ENCODE data around the gene ENPP4. TPM values are rescaled to one million over a fixed set of nuclear protein-coding genes. Genes with fewer than 3 reads are reported as not detected.
"Not testable (repeated sequence)": the region's sequence is repeated elsewhere in the genome, so short reads cannot be mapped to it uniquely, and the experiment has no call there.

The ENPP4 gene
- polyA plus RNA-seq, 1 donor from 2014 or later = 24.0 TPM

DNA sequence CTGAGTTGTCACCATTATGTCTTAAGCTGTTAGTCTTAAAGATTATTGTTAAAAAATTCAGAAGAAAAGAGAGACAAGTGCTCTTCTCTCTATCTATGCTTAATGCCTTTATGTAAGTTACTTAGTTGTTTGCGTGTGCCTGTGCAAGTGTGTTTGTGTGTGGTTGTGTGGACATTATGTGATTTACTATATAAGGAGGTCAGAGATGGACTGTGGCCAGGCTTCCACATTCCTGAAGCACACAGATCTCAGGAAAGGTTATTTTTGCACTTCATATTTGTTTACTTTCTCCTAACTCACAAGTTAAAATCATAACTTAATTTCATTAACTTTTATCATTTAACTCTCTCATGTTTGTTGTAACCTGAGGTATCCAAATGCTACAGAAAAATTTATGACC, 14.5 kb downstream of the ENPP4 start:
- H4K20me1 ChIP-seq (ENCODE audit: insufficient read depth) = no peaks in the 10 kb centered on the region
- no peaks in the 10 kb centered on the region for H3K36me3 ChIP-seq (ENCODE audit: insufficient read depth, low read length)
- no peak overlapping the region for H2AFZ ChIP-seq (ENCODE audit: low read depth, low read length)
- no peaks in the 10 kb centered on the region for H3K79me2 ChIP-seq (replicated peaks; ENCODE audit: insufficient read depth, low read length)
- no peaks in the 10 kb centered on the region for H3K9me2 ChIP-seq (ENCODE audit: insufficient read depth, low read length)
- TF ChIP-seq RAD21 (conservative IDR thresholded peaks at IDR 0.05) (no peak), TAF1 (IDR thresholded peaks at IDR 0.05; ENCODE audit: low read depth) (no peak), EP300 (conservative IDR thresholded peaks at IDR 0.05; ENCODE audit: poor library complexity, severe bottlenecking) (no peak), EZH2 (IDR thresholded peaks at IDR 0.05; ENCODE audit: borderline replicate concordance, insufficient read depth, low read length, poor library complexity, severe bottlenecking) (no peak), POLR2AphosphoS5 (IDR thresholded peaks at IDR 0.05) (no peak), SMC3 (conservative IDR thresholded peaks at IDR 0.05; ENCODE audit: poor library complexity) (no peak), MXI1 (conservative IDR thresholded peaks at IDR 0.05; ENCODE audit: poor library complexity, severe bottlenecking) (no peak)
- TF ChIP-seq, protein P1, sequence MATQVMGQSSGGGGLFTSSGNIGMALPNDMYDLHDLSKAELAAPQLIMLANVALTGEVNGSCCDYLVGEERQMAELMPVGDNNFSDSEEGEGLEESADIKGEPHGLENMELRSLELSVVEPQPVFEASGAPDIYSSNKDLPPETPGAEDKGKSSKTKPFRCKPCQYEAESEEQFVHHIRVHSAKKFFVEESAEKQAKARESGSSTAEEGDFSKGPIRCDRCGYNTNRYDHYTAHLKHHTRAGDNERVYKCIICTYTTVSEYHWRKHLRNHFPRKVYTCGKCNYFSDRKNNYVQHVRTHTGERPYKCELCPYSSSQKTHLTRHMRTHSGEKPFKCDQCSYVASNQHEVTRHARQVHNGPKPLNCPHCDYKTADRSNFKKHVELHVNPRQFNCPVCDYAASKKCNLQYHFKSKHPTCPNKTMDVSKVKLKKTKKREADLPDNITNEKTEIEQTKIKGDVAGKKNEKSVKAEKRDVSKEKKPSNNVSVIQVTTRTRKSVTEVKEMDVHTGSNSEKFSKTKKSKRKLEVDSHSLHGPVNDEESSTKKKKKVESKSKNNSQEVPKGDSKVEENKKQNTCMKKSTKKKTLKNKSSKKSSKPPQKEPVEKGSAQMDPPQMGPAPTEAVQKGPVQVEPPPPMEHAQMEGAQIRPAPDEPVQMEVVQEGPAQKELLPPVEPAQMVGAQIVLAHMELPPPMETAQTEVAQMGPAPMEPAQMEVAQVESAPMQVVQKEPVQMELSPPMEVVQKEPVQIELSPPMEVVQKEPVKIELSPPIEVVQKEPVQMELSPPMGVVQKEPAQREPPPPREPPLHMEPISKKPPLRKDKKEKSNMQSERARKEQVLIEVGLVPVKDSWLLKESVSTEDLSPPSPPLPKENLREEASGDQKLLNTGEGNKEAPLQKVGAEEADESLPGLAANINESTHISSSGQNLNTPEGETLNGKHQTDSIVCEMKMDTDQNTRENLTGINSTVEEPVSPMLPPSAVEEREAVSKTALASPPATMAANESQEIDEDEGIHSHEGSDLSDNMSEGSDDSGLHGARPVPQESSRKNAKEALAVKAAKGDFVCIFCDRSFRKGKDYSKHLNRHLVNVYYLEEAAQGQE (IDR thresholded peaks at IDR 0.05; ENCODE audit: borderline replicate concordance) = no peak
- TF ChIP-seq, protein P2, sequence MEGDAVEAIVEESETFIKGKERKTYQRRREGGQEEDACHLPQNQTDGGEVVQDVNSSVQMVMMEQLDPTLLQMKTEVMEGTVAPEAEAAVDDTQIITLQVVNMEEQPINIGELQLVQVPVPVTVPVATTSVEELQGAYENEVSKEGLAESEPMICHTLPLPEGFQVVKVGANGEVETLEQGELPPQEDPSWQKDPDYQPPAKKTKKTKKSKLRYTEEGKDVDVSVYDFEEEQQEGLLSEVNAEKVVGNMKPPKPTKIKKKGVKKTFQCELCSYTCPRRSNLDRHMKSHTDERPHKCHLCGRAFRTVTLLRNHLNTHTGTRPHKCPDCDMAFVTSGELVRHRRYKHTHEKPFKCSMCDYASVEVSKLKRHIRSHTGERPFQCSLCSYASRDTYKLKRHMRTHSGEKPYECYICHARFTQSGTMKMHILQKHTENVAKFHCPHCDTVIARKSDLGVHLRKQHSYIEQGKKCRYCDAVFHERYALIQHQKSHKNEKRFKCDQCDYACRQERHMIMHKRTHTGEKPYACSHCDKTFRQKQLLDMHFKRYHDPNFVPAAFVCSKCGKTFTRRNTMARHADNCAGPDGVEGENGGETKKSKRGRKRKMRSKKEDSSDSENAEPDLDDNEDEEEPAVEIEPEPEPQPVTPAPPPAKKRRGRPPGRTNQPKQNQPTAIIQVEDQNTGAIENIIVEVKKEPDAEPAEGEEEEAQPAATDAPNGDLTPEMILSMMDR (IDR thresholded peaks at IDR 0.05; ENCODE audit: poor library complexity, severe bottlenecking) = no peak
- H3K4me2 ChIP-seq (ENCODE audit: low read length) = no peak overlapping the region
- no peaks in the 10 kb centered on the region for H3K9me3 ChIP-seq (ENCODE audit: low read length)
- no peaks in the 10 kb centered on the region for H3F3A ChIP-seq (ENCODE audit: insufficient read depth, low read length, poor library complexity, severe bottlenecking)
- H3K27ac ChIP-seq (ENCODE audit: low read length) = no peak overlapping the region
- no peak overlapping the region for H3K9ac ChIP-seq (ENCODE audit: low read length)
- H3K27me3 ChIP-seq (ENCODE audit: insufficient read depth, low read depth, low read length) = no peaks in the 10 kb centered on the region
- no peak overlapping the region for H3K4me3 ChIP-seq (ENCODE audit: low read length)

DNA sequence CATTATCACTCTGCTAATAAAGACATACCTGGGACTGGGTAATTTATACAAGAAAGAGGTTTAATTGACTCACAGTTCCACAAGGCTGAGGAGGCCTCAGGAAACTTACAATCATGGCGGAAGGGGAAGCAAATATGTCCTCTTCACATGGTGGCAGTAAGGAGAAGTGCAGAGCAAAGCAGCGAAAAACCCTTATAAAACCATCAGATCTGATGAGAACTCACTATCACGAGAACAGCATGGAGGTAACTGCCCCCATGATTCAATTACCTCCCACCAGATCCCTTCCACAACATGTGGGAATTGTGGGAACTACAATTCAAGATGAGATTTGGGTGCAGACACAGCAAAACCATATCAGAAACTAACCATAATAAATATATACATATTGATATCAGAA, 19.3 kb downstream of the ENPP4 start:
- H3K36me3 ChIP-seq (ENCODE audit: insufficient read depth, low read length); H3K27me3 ChIP-seq (ENCODE audit: insufficient read depth, low read depth, low read length); H3F3A ChIP-seq (ENCODE audit: insufficient read depth, low read length, poor library complexity, severe bottlenecking); H2AFZ ChIP-seq (ENCODE audit: low read depth, low read length); H3K4me2 ChIP-seq (ENCODE audit: low read length); H3K9me3 ChIP-seq (ENCODE audit: low read length); H3K79me2 ChIP-seq (replicated peaks; ENCODE audit: insufficient read depth, low read length); H3K4me3 ChIP-seq (ENCODE audit: low read length); H3K9me2 ChIP-seq (ENCODE audit: insufficient read depth, low read length); H3K9ac ChIP-seq (ENCODE audit: low read length); H4K20me1 ChIP-seq (ENCODE audit: insufficient read depth); H3K27ac ChIP-seq (ENCODE audit: low read length): not testable (repeated sequence)

DNA sequence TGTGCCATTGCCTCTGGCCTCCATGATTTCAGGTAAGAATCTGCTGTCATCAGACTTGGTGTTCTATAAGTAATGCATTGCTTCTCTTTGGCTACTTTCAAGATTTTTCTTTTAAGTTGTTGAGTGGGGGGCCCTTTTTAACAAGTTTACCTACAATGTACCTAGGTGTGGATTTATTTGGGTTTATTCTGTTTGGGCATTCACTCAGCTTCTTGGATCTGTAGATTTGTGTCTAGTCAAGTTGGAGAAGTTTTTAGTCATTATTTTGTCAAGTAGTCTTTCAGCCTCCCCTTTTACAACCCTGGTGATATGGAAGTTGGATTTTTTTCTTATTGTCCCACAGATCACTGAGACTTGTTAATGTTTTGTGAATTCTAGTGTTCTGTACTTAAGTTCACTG, 26.9 kb downstream of the ENPP4 start:
- TF ChIP-seq, protein P1 (IDR thresholded peaks at IDR 0.05; ENCODE audit: borderline replicate concordance) = no peak
- TF ChIP-seq POLR2AphosphoS5 (IDR thresholded peaks at IDR 0.05) (no peak), RAD21 (conservative IDR thresholded peaks at IDR 0.05) (no peak), MXI1 (conservative IDR thresholded peaks at IDR 0.05; ENCODE audit: poor library complexity, severe bottlenecking) (no peak), EP300 (conservative IDR thresholded peaks at IDR 0.05; ENCODE audit: poor library complexity, severe bottlenecking) (no peak), EZH2 (IDR thresholded peaks at IDR 0.05; ENCODE audit: borderline replicate concordance, insufficient read depth, low read length, poor library complexity, severe bottlenecking) (no peak), SMC3 (conservative IDR thresholded peaks at IDR 0.05; ENCODE audit: poor library complexity) (no peak), TAF1 (IDR thresholded peaks at IDR 0.05; ENCODE audit: low read depth) (no peak)
- TF ChIP-seq, protein P2 (IDR thresholded peaks at IDR 0.05; ENCODE audit: poor library complexity, severe bottlenecking) = no peak
- Histone ChIP-seq H3K79me2 (replicated peaks; ENCODE audit: insufficient read depth, low read length) (no peaks in the 10 kb centered on the region), H2AFZ (ENCODE audit: low read depth, low read length) (no peak overlapping the region), H4K20me1 (ENCODE audit: insufficient read depth) (no peaks in the 10 kb centered on the region), H3K27ac (ENCODE audit: low read length) (no peak overlapping the region), H3K4me3 (ENCODE audit: low read length) (no peak overlapping the region), H3K9me2 (ENCODE audit: insufficient read depth, low read length) (no peaks in the 10 kb centered on the region), H3K36me3 (ENCODE audit: insufficient read depth, low read length) (no peaks in the 10 kb centered on the region), H3K27me3 (ENCODE audit: insufficient read depth, low read depth, low read length) (no peaks in the 10 kb centered on the region), H3F3A (ENCODE audit: insufficient read depth, low read length, poor library complexity, severe bottlenecking) (no peaks in the 10 kb centered on the region), H3K9me3 (ENCODE audit: low read length) (no peaks in the 10 kb centered on the region), H3K9ac (ENCODE audit: low read length) (no peak overlapping the region), H3K4me2 (ENCODE audit: low read length) (no peak overlapping the region)

Measured in neural cell (in vitro differentiated cells).